SU-DHL-6 (cell line): Measurements from ENCODE around the gene WWOX.

Experiments
- CTCF ChIP-seq: fragments of 200-600 bp; sonication (generic); IDR thresholded peaks from one replicate; pipeline ENCODE4 v1.5.1; 2017; ENCODE audit warnings: antibody characterized with exemption, mild to moderate bottlenecking, low read length, moderate library complexity; ENCODE audit not compliant: insufficient read depth, poor library complexity, severe bottlenecking
- EZH2phosphoT487 ChIP-seq: fragments of 200-600 bp; sonication (generic), shearing (Covaris generic); conservative IDR thresholded peaks from 2 replicates; pipeline ENCODE4 v1.6.1; 2018; ENCODE audit warnings: mild to moderate bottlenecking, antibody characterized with exemption, low read length, moderate library complexity, mixed read lengths

DNA sequence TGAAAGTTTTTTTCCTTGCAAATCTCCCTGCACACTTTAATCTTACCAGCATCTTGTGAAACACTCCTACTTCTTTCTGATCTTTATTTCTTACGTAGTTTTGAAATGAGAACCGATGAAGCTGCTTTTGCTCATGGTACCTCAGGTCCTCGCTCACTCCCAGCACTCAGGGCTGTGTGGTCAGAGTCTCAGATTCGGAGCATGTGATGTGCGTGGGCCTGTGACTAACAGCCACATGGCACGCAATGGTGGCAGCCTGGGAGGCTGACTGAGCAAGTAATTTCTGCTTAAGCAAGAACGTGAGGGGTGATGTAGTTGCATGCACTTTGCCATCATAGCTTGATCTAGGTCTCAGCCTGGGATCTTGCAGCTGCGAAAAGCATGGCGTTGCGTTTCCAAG lies 876.8 kb downstream of the WWOX start:
- TF ChIP-seq CTCF = no peak
- TF ChIP-seq EZH2phosphoT487 = no peak
